AG09319 (cell line): ENCODE results near the gene SCN1A.

Experiments used
- DNase-seq: peaks from one replicate; pipeline ENCODE4 v3.0.0-alpha.2; 2010; ENCODE audit warnings: low read depth; ENCODE audit errors: extremely low read depth
- CTCF ChIP-seq: IDR thresholded peaks from 2 replicates; pipeline ENCODE4 v1.5.1; 2011; ENCODE audit warnings: low read depth, mild to moderate bottlenecking, inconsistent platforms, low read length, moderate library complexity

Gene SCN1A

GRCh38 chr2:166060191-166060590 is 67.6 kb downstream of the SCN1A start:
- TF ChIP-seq CTCF = no peak
- DNase-seq = no peak

- peak; percentile 44 for TF ChIP-seq CTCF
- DNase-seq = no peak
These were observed 70.3 kb downstream of the SCN1A start for GRCh38 chr2:166057370-166058164.

GRCh38 chr2:166044853-166045483 is 82.9 kb downstream of the SCN1A start:
- no peak for TF ChIP-seq CTCF
- no peak for DNase-seq

- no peak for DNase-seq
- no peak for TF ChIP-seq CTCF
These were observed 84.9 kb downstream of the SCN1A start for GRCh38 chr2:166042768-166043390.

- DNase-seq = no peak
- TF ChIP-seq CTCF = no peak
These were observed 85.5 kb downstream of the SCN1A start for GRCh38 chr2:166042356-166042755.

- no peak for TF ChIP-seq CTCF
- DNase-seq = no peak
These were observed 86.2 kb downstream of the SCN1A start for GRCh38 chr2:166041613-166042012.

GRCh38 chr2:166032361-166032760 is 95.5 kb downstream of the SCN1A start:
- DNase-seq = no peak
- no peak for TF ChIP-seq CTCF
